ENCODE results near the gene P2RX2.

P2RX2 gene

GRCh38 chr12:132620113-132620898, 1.7 kb downstream of the P2RX2 start:
- DNase-seq (ENCODE audit: low spot score): no peak

GRCh38 chr12:132620899-132621656, 2.5 kb downstream of the P2RX2 start:
- DNase-seq (ENCODE audit: low spot score): peak; percentile 12

GRCh38 chr12:132621657-132622435, 3.3 kb downstream of the P2RX2 start:
- peak; percentile 17 for DNase-seq (ENCODE audit: low spot score)

GRCh38 chr12:132622437-132623071, 4.0 kb downstream of the P2RX2 start:
- DNase-seq (ENCODE audit: low spot score): peak; percentile 10

- DNase-seq (ENCODE audit: low spot score): no peak
Measured at GRCh38 chr12:132623072-132623869, 4.7 kb downstream of the P2RX2 start.

- no peak for DNase-seq (ENCODE audit: low spot score)
Measured at GRCh38 chr12:132624186-132624855, 5.7 kb downstream of the P2RX2 start.

- no peak for DNase-seq (ENCODE audit: low spot score)
Measured at GRCh38 chr12:132624910-132625630, 6.5 kb downstream of the P2RX2 start.

GRCh38 chr12:132625731-132626430, 7.3 kb downstream of the P2RX2 start:
- DNase-seq (ENCODE audit: low spot score): no peak

GRCh38 chr12:132629330-132629729, 10.8 kb downstream of the P2RX2 start:
- no peak for DNase-seq (ENCODE audit: low spot score)

- peak; percentile 7 for DNase-seq (ENCODE audit: low spot score)
Measured at GRCh38 chr12:132630672-132631071, 12.1 kb downstream of the P2RX2 start.

GRCh38 chr12:132631666-132632065, 13.1 kb downstream of the P2RX2 start:
- peak; percentile 5 for DNase-seq (ENCODE audit: low spot score)

GRCh38 chr12:132632521-132633228, 14.1 kb downstream of the P2RX2 start:
- DNase-seq (ENCODE audit: low spot score): peak; percentile 4

- DNase-seq (ENCODE audit: low spot score): no peak
Measured at GRCh38 chr12:132633398-132633797, 14.8 kb downstream of the P2RX2 start.

- DNase-seq (ENCODE audit: low spot score): peak; percentile 7
Measured at GRCh38 chr12:132633901-132634300, 15.3 kb downstream of the P2RX2 start.

- peak; percentile 9 for DNase-seq (ENCODE audit: low spot score)
Measured at GRCh38 chr12:132634411-132634990, 15.9 kb downstream of the P2RX2 start.

- DNase-seq (ENCODE audit: low spot score): no peak
Measured at GRCh38 chr12:132635076-132635955, 16.7 kb downstream of the P2RX2 start.

GRCh38 chr12:132637811-132638210, 19.2 kb downstream of the P2RX2 start:
- DNase-seq (ENCODE audit: low spot score): no peak

All from iPS-NIHi11 (cell line).